Measurements from ENCODE around the gene OR6C75.
"Not testable (repeated sequence)": the region's sequence is repeated elsewhere in the genome, so short reads cannot be mapped to it uniquely, and the experiment has no call there.

OR6C75 gene

DNA sequence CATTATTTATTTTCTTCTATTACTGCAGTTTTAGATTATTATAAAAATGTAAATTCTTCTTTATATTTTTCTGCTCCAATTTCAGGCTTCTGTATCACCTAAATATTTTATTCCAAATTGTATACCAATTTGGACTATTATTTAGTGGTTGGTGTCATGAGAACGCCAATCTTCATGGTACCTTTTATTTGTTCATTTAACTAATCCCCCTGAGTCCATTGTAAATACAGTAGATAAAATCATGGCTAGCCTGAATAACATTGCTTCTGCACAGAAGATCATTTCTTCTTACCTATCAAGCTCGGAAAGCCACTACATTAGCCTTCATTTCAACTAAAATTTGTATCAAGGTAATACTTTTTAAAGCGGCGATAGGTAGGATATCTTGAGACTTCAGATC, at the start of gene OR6C75:
Gene OR6C75 (plus strand): TSS at position 301 of the 400 bp plus-strand sequence. CDS start 2,136 bp downstream, outside the sequence.
- no peak for DNase-seq

DNA sequence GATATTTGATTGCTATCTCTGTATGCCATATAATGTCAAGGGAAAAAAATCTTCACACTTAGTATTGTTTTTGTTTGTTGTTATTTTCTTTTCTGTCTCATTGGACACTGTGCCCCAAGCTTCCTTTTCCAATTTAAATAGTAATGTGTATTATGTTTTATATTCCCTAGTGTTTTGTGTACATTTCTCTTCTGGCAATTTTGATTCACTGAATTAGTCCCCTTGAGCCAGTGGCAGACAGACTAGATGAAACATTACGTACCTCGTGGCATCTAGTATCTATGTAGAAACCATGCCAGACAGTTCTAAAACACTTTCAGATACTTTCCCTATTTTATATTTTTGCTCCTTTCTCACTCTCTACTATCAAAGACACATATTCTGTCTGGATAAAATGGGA, 48.7 kb upstream of the OR6C75 start, which contains the start of gene OR6C1:
Gene OR6C1 (plus strand): TSS at position 301 of the 400 bp plus-strand sequence. CDS start 6,257 bp downstream, outside the sequence.
- no peak for DNase-seq

DNA sequence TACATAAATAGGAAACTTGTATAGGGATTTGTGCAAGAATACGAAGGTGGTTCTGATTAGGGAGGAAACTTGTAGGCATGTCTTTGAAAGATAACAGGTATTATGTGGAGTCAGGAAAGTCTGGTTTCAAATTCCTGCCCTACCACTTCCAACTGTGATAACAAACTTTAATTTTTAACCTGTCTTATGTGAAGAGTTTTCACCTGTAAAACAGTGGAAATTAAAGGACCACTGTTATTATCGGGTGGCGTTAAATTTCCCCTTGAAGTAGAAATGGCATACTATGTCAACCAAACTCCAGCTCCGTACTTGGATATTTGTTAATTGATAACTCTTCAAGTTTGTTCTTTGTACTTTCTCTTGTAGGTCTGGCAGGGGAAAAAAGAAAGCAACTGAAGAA, 42.6 kb upstream of the OR6C75 start:
- DNase-seq, result no peak

DNA sequence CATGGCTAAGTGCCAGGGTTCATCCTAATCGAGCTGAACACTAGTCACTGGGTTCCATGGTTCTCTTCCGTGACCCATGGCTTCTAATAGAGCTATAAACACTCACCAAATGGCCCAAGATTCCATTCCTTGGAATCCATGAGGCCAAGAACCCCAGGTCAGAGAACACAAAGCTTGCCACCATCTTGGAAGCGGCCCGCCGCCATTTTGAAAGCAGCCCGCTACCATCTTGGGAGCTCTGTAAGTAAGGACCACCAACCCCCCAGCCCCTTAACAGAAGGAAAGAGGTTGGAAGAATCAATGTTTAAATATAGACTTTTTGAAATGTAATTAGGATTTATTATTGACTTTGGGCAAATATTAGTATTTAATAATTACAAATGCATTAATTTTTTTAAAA, 37.0 kb upstream of the OR6C75 start:
- DNase-seq, result not testable (repeated sequence)

DNA sequence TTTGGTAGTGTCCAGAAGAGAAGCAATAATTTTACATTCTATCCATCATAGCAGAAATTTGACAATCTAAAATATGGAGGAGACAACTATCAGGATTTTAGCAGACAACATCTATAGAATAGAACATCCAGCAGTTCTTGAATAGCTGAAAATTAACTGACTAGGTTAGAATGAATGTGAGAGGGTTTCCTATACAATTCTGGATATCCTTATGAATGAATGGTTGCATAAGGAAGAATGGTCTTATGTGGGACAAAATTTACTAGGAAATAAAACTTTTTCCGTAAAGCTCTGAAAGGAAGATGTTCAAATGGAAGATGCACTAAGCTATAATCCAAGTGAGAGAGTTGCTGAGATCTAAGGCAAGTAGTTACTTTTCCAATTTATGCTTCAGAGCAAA, 32.3 kb upstream of the OR6C75 start, which contains the start of gene OR6C3:
Gene OR6C3 (plus strand): TSS at position 301 of the 400 bp plus-strand sequence. CDS start 955 bp downstream, outside the sequence.
- no peak for DNase-seq

DNA sequence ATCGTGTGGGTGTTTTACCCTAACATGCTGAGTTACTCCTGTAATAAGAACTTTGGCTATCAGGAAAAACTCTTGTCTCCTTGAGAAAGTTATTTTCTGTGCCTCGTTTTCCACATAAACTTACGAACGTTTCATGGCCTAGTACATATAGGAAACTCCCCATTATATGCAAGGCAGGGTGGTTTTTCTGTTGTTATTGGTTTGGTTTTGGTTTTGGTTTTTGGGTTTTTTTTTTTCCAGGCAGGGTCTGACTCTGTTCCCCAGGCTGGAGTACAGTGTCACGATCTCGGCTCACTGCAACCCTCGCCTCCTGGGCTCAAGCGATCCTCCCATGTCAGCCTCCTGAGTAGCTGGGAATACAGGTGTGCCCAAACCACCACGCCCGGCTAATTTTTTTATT, 26.8 kb upstream of the OR6C75 start:
- DNase-seq, result no peak

DNA sequence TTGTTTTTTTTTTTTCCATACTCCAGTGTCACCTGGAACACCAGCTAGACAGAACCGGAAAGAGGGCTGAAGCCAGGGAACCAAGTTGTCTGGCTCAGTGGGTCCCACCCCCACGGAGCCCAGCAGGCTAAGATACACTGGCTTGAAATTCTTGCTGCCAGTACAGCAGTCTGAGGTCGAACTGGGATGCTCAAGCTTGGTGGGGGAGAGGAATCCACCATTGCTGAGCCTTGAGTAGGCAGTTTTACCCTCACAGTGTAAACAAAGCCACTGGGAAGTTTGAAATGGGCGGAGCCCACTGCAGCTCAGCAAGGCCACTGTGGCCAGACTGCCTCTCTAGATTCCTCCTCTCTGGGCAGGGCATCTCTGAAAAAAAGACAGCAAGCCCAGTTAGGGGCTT, 7.4 kb upstream of the OR6C75 start:
- not testable (repeated sequence) for DNase-seq

DNA sequence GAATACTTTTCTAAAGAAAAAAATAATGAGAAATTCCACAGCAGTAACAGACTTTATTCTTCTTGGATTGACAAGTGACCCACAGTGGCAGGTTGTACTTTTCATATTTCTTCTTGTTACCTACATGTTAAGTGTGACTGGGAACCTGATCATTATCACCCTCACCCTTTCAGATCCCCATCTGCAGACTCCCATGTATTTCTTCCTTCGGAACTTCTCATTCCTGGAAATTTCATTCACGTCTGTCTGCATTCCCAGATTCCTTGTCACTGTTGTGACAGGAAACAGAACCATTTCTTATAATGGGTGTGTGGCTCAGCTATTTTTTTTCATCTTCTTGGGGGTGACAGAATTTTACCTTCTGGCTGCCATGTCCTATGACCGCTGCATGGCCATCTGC, 2.3 kb downstream of the OR6C75 start:
- no peak for DNase-seq

DNA sequence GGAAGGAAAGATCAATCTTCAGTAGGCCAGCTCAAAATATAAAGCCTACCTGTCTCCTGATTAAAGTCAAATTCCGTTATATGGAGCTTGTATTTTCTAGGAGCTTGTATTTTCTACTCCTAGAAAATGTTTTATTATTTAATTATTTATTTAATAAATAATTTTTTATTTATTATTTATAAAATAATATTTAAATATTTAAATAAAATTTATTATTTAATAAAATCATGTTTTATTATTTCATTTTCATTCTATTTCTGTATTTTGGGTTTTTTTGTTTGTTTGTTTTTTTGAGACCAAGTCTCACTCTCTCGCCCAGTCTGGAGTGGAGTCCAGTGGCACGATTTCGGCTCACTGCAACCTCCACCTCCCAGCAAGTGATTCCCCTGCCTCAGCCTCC, 9.7 kb downstream of the OR6C75 start:
- no peak for DNase-seq

DNA sequence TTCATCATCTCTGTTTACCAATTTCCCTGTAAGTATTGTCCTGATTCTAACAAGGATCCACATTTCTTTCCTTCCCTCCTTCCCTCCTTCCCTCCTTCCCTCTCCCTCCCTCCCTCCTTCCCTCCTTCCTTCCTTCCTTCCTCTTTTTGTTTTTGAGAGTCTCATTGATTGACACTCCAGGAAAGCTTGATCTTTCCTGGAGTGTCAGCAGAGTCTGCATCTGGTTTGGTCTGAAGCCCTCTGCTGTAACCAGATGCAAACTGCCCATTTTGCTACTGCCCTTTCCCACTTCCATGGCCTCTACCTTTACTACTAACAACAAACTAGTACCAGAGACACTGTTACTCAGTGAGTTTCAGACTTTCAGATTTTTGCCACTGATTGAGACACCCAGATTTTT, 23.1 kb downstream of the OR6C75 start:
- no peak for DNase-seq

DNA sequence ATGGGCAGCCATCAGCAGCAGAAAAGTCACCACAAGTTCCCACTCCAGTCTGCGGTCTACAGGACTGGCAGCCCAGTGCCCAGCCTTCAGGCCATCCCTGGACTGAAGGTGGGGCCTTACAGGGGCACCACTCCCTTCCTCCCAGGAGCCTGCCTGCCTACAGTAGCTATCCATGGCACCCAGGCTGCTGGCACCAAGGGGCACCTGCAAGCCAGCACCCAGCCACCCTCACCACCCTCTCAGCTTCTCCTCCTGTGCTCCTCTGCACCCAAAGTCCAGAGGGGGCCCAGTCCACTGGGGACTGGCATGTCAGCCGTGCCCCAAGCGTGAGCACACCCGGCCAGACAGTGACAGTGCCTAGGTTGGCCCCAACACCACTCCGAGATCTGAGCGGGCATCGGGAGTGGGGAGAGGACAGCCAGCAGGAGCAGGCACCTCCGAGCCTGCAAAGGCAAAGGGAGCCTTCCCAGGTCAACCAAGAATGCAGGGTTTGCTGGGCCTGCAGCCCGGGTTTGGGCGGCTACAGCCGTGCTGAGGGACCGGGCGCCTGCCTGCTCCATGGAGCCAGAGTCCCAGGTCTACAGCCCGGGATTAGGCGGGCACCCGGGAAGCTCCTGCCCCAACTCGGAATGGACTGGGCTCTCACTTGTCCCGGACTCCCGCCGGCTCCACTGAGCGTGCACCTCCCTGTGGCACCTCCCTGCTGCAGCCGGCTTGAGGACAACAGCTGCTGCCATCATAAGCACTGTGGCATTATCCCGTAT, 29.4 kb downstream of the OR6C75 start:
- DNase-seq, result no peak

DNA sequence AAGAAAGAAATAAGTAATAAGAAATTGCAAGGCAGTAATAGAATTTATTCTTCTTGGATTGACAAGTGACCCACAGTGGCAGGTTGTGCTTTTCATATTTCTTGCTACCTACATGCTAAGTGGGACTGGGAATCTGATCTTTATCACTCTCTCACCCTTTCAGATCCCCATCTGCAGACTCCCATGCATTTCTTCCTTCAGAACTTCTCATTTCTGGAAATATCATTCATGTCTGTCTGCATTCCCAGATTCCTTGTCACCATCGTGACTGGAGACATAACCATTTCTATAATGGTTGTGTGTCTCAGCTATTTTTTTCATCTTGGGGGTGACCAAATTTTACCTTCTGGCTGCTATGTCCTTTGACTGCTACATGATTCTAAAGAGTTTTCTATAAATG, 33.6 kb downstream of the OR6C75 start:
- no peak for DNase-seq

DNA sequence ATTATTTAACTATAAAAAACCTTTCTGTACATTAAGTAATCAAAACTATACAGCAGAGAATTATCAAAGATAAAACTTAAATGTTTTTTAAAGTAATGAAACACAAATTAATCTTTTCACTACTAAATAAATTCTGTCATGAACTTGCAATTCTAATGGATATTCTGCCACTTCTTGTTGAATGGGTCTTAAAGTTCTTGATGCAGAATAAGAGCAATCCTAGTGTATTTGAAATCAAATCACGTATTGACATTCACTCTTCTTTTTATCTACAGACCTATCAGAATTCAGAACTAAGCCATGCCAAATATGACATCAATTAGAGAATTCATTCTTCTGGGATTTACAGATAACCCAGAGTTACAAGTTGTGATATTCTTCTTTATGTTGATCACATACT, 37.5 kb downstream of the OR6C75 start, which contains the start of gene OR6C65:
Gene OR6C65 (plus strand): TSS at position 301 of the 400 bp plus-strand sequence. CDS start 0 bp downstream, at position 301.
- no peak for DNase-seq

DNA sequence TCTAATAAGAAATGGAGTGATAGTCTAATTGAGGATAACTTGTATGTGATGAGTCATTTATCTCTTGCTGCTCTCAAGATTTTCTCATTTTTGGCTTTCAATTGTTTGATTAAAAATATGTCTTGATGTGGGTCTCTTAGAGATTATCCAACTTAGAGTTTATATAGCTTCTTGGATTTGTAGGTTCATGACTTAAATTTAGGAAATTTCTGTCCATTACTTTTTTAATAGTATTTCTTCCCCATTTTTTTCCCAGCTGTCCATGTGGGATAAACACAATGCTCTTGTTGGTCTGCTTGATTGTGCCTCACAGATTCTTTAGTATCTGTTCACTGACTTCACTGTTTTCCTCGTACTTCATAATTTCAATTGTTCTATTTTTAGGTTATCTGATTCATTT, 45.1 kb downstream of the OR6C75 start:
- no peak for DNase-seq

DNA sequence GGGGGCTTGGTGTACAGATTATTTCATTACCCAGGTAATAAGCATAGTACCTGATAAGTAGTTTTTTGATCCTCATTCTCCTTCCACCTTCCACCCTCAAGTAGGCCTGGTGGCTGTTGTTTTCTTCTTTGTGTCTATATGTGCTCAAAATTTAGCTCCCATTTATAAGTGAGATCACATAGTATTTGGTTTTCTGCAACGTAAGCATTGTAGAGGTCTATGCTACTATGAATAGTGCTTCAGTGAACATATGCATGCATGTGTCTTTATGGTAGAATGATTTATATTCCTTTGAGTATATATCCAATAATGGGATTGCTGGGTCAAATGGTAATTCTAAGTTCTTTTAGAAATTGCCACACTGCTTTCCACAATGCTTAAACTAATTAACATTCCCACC, 46.4 kb downstream of the OR6C75 start:
- DNase-seq, result not testable (repeated sequence)

DNA sequence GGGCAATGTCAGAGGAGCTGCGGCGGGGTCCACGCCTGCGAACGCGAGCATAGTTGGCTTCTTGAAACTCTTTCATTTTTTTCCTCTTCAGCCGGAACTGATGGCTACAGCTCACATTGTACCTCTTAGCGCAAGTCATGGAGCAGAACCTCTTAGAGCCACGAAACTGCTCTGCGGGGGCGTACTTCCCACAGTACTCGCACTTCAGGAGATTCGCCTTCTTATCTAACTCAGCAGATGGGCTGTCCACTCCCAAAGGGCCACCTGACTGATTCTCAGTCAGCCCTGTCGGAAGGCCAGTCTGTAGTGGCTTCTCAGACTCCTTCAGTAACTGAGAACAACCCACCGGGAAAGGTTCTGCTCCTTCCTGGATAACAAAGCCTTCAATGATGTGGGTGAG, 49.4 kb downstream of the OR6C75 start:
- not testable (repeated sequence) for DNase-seq

DNA sequence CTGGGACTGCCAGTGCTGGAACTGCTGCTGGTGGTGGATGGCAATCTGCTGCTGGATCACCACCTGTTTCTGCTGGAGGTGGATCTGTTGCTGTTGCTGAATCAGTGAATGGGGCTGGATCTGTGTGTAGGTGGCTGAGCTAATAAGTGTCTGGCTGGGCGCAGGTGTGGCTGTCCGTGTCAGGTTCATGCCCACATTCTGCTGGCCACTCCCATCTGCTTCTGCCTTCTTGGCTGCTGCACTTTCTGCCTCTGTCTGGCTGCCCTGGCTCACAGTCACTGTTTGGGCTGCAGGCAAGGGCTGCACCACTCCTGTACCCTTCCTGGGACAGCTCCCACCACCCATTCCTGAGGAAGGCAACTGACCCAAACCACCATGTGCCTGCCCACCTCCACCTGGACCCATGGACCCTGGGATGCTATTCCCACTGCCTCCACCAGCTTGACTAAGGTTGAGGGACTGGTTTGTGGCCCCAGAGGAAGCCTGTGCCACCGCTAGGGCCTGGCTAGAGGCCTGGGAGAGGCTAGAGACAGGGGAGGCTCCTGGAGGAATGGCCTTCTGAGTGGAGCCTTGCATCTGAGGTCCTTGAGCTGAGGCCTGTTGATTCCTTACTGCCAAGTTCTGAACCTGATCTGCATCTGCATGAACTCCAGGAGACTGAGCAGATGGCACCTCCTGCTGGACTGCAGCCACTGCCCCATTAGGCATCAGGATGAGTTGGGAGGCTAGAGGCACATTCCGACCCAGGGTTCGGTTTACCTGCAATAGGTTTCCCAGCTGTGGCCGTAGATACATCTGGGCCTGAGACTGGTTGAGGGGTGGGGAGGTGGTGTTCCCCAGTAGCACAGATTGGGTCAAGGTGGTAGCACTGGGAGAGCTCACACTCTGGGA, 51.0 kb downstream of the OR6C75 start:
- not testable (repeated sequence) for DNase-seq

DNA sequence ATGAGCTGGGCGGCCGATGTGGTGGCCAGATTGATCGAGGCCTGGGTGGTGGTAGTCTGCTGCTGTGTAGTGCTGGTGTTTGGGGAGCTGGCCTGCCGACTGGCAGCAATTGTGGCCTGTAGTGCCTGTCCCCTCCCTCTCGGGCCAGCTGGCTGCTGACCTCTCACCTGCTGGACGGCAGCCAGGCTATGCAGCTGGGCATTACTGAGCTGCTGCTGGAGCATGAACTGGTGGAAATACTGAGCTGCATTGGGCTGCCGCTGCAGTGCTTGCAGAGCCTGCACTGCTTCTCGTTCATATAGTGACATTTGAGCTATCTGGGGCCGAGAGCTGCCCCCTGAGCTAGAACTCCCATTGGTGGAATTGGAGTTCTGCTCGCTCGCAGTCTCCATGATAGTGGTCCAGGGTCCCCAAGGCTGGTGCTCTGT, 51.6 kb downstream of the OR6C75 start:
- DNase-seq, result not testable (repeated sequence)

DNA sequence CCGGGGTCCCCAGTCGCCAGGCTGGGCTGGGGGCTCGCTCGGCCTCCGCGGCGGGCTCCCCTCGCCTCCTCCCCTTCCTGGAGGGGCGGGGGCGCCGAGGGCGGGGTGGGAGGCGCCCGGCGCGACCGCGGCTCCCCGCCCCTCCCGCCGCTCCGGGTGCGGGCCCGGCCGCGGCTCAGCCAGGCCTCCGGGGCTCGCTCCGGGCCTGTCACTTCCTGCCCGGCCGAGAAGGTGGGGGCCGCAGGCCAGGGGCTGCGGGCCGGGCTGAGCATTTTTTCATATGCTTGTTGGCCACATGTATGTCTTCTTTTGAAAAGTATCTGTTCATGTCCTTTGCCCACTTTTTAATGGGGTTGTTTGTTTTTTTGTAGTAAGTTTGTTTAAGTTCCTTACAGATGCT, 52.1 kb downstream of the OR6C75 start:
- DNase-seq, result not testable (repeated sequence)

DNA sequence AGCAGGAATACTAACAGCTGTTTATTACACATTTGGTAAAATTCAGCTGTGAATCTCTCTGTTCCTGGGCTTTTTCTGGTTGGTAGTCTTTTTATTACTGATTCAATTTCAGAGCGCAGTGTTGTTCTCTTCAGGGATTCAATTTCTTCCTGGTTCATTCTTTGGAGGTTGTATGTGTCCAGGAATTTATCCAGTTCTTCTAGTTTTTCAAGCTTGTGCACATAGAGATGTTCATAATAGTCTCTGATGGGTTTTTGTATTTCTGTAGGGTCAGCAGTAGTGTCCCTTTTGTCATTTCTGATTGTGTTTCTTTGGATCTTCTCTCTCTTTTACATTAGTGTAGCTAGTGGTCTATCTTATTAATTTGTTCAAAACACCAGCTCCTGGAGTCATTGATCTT, 54.2 kb downstream of the OR6C75 start:
- DNase-seq, result no peak

Measured in NCI-H1417 treated with DMSO at 0.1 percent for 48 hours (cell line).